Endothelial cell of umbilical vein (primary cell): ENCODE results near the gene ADCY9. TPM values are rescaled to one million over a fixed set of nuclear protein-coding genes. Genes with fewer than 3 reads are reported as not detected.

Source experiments
- BruUV-seq: library from RNA; stranded (reverse); fragments of 400-500 nt; replicated peaks from 2 replicates; lab custom pipeline; 2021; lab: Mats Ljungman, UMichigan
- CTCF ChIA-PET: fragments of 300-600, 350-600 bp; sonication (Branson Sonifier 250); formaldehyde crosslinking; loops from one replicate; lab custom pipeline; 2021; ENCODE audit warnings: antibody characterized with exemption, inconsistent platforms; lab: Charles Lee
- POLR2A ChIA-PET: fragments of 300-600, 350-600 bp; sonication (Branson Sonifier 250); formaldehyde crosslinking; loops from one replicate; lab custom pipeline; 2021; ENCODE audit warnings: antibody characterized with exemption, inconsistent platforms; lab: Charles Lee
- DNase-seq: peaks from one replicate; pipeline ENCODE4 v3.0.0-alpha.2; 2011; ENCODE audit warnings: low read depth, low spot score
- FAIRE-seq: peaks from 2 replicates; lab custom pipeline; 2011; peaks lifted over from hg19 to GRCh38; lab: Jason Lieb, UNC
- H2AFZ ChIP-seq: 2 replicates; pipeline ENCODE4 v1.6.0; 2012; ENCODE audit warnings: low read depth, low read length, control low read depth, inconsistent platforms
- H3K27ac ChIP-seq: 2 replicates; pipeline ENCODE4 v1.5.1; 2011; ENCODE audit warnings: low read depth, mild to moderate bottlenecking, control low read depth, low read length, moderate library complexity; ENCODE audit not compliant: insufficient read depth
- H3K27me3 ChIP-seq, 2 experiments: 2 replicates each; pipeline versions ENCODE4 v1.6.0 to v1.6.1; 2011; ENCODE audit warnings: low read length in 2 of 2, mixed read lengths in 1 of 2; ENCODE audit not compliant: control insufficient read depth in 2 of 2, insufficient read depth in 2 of 2
- H3K36me3 ChIP-seq, 2 experiments: 2 replicates in 1 of 2; 3 replicates in 1 of 2; pipeline ENCODE4 v1.5.1; 2011; ENCODE audit warnings: low read length in 2 of 2, mild to moderate bottlenecking in 1 of 2, moderate library complexity in 1 of 2; ENCODE audit not compliant: control insufficient read depth in 2 of 2, insufficient read depth in 2 of 2; ENCODE audit errors: extremely low read depth in 1 of 2
- H3K4me1 ChIP-seq: 3 replicates; pipeline ENCODE4 v1.5.1; 2011; ENCODE audit warnings: mild to moderate bottlenecking, low read length; ENCODE audit not compliant: control insufficient read depth, insufficient read depth; ENCODE audit errors: extremely low read depth
- H3K4me2 ChIP-seq: 2 replicates; pipeline ENCODE4 v1.6.1; 2011; ENCODE audit warnings: low read length, control low read depth, mixed read lengths; ENCODE audit not compliant: insufficient read depth
- H3K4me3 ChIP-seq, 3 experiments: fragments of 200-600 bp in 1 of 3; sonication (generic), shearing (Covaris generic) in 1 of 3; replicated peaks in 1 of 3; 2 replicates each; pipeline ENCODE4 v1.5.1; 2011 to 2016; ENCODE audit warnings: control low read depth in 3 of 3, low read length in 3 of 3, mild to moderate bottlenecking in 2 of 3, inconsistent platforms in 1 of 3, low read depth in 1 of 3, moderate library complexity in 1 of 3; ENCODE audit not compliant: insufficient read depth in 1 of 3
- H3K79me2 ChIP-seq: 2 replicates; pipeline ENCODE4 v1.6.0; 2012; ENCODE audit warnings: low read length, inconsistent platforms; ENCODE audit not compliant: control insufficient read depth, insufficient read depth
- H3K9ac ChIP-seq: replicated peaks from 2 replicates; pipeline ENCODE3; 2011; ENCODE audit warnings: low read length, control low read depth; ENCODE audit not compliant: insufficient read depth; ENCODE audit errors: extremely low read depth
- H3K9me1 ChIP-seq: replicated peaks from 3 replicates; pipeline ENCODE4 v1.6.0; 2011; ENCODE audit warnings: mild to moderate bottlenecking, low read length; ENCODE audit not compliant: control insufficient read depth, insufficient read depth; ENCODE audit errors: extremely low read depth
- H3K9me3 ChIP-seq: replicated peaks from 2 replicates; pipeline ENCODE4 v1.5.1; 2012; ENCODE audit warnings: low read length, inconsistent platforms; ENCODE audit not compliant: control insufficient read depth, insufficient read depth
- H4K20me1 ChIP-seq: replicated peaks from 2 replicates; pipeline ENCODE3; 2011; ENCODE audit warnings: mild to moderate bottlenecking, low read length; ENCODE audit not compliant: control insufficient read depth, insufficient read depth; ENCODE audit errors: extremely low read depth
- EZH2 ChIP-seq: IDR thresholded peaks from 2 replicates; pipeline ENCODE4 v1.6.1; 2012; ENCODE audit warnings: borderline replicate concordance, low read depth, mild to moderate bottlenecking, moderate library complexity, low read length, inconsistent platforms; ENCODE audit not compliant: severe bottlenecking
- FOS ChIP-seq: IDR thresholded peaks from 2 replicates; pipeline ENCODE4 v1.6.1; 2011; ENCODE audit warnings: mild to moderate bottlenecking, low read length, moderate library complexity, borderline replicate concordance; ENCODE audit not compliant: insufficient read depth
- GATA2 ChIP-seq: IDR thresholded peaks from 2 replicates; pipeline ENCODE4 v1.7.0; 2011; ENCODE audit warnings: low read depth, mild to moderate bottlenecking, moderate library complexity, mixed read lengths, low read length; ENCODE audit not compliant: insufficient read length, insufficient read depth
- JUN ChIP-seq: IDR thresholded peaks from 2 replicates; pipeline ENCODE4 v1.6.1; 2011; ENCODE audit warnings: borderline replicate concordance, low read depth; ENCODE audit not compliant: insufficient read length, insufficient read depth
- MYC ChIP-seq: IDR thresholded peaks from one replicate; pipeline ENCODE4 v1.6.1; 2011; ENCODE audit warnings: mild to moderate bottlenecking, low read depth, low read length
- POLR2A ChIP-seq: IDR thresholded peaks from 2 replicates; pipeline ENCODE4 v1.6.1; 2012; ENCODE audit warnings: low read depth, mild to moderate bottlenecking, control low read depth, low read length
- POLR2AphosphoS5 ChIP-seq: IDR thresholded peaks from 2 replicates; pipeline ENCODE4 v1.6.1; 2012; ENCODE audit warnings: low read depth, mild to moderate bottlenecking, control low read depth, low read length, moderate library complexity; ENCODE audit not compliant: insufficient read depth
- dilution Hi-C: fragments of 300-500 bp; cut with MboI; formaldehyde crosslinking; loops from one replicate; pipeline ENCODE4 v1.15.0; 2019; ENCODE audit warnings: low sequenced_read_pairs; ENCODE audit not compliant: extremely low pct_ligation_motif_present
- intact Hi-C: fragments of 100-400 bp; cut with micrococcal nuclease; formaldehyde crosslinking; loops from one replicate; pipeline ENCODE4 v1.10.0; 2022
- polyA plus RNA-seq, 4 experiments: library from polyadenylated mRNA; depleted of rRNA in 3 of 4; stranded (reverse) in 3 of 4; unstranded in 1 of 4; fragments of >200 nt; gene quantifications; 2 replicates each; pipeline versions ENCODE4 v1.2.1 to v1.2.3, GENCODE V29; 2011 to 2012; ENCODE audit warnings: missing spikeins in 1 of 4
- total RNA-seq: library from RNA; stranded (reverse); gene quantifications from 2 replicates; pipeline ENCODE4 v1.2.3, GENCODE V29; 2021
- TF ChIP-seq, protein P1 (sequence below): IDR thresholded peaks from 2 replicates; pipeline ENCODE4 v1.6.1; 2011; ENCODE audit not compliant: insufficient read depth, insufficient read length
- TF ChIP-seq, protein P2 (sequence below), 2 donors: IDR thresholded peaks; 1 replicate in 1 of 2; 2 replicates in 1 of 2; pipeline ENCODE4 v1.5.1; 2011; ENCODE audit warnings: low read length in 2 of 2, mild to moderate bottlenecking in 2 of 2, moderate library complexity in 2 of 2, control low read depth in 1 of 2, inconsistent platforms in 1 of 2, low read depth in 1 of 2; ENCODE audit not compliant: insufficient read depth in 1 of 2; ENCODE audit errors: extremely low read depth in 1 of 2

ADCY9 gene
- total and polyA plus RNA-seq, 2 donors (not counting 3 experiments of a cell fraction or from before 2014, with no cell fraction given) = 6.8 to 14.0 TPM

DNA sequence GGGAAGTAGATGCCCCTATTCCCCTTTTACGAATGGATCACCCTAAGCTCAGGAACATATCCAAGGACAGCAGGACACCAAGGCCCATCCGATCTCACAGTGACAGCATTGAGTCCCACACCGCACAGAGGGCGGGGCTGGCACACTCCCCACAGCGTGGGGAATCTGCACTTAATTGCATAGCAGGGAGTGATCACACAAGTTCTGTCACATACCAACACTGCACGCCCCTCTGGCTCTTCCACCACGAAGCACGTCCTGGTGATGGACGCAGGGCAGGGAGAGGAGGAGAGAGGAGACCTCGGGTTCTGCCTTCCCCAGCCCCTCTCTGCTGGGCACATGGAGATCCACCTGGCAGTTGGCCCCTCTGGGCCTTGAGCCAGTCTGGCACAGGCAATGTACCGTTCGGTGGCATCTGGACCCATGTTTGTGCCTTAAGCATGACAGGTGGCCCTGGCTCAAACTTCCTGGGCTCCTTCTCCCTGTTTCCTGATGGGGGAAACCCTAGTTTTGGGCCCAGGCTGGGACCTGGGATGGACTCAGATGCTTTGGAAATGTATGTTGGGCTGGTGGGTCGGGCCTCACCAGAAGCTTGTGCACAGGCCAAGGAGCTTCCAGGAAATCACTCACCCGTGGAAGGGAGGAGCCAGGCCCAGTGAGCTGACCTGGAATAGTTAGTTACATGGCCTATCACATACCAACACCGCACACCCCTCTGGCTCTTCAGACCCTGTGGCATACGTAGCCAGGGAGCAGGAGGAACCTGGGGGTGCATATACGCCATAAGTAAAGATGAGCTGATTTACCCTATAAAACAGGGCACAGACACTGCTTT is 200.6 kb downstream of the ADCY9 start:
- H3K4me3 ChIP-seq = no peak overlapping the region
- H3K4me2 ChIP-seq = no peak overlapping the region
- H3K27me3 ChIP-seq = no peaks in the 10 kb centered on the region
- ChIA-PET POLR2A (interaction anchor here (0.6 kb wide), 1 partner anchor 9 kb away, joined by 3 read pairs; no protein-coding TSS in a partner anchor), CTCF (no interaction called here)
- no peaks in the 10 kb centered on the region for H3K9me1 ChIP-seq
- no peaks in the 10 kb centered on the region for H3K79me2 ChIP-seq
- H3K9ac ChIP-seq = no peak overlapping the region
- H2AFZ ChIP-seq = no peak overlapping the region
- no peak for FAIRE-seq
- no peaks in the 10 kb centered on the region for H3K9me3 ChIP-seq
- no peak for TF ChIP-seq POLR2AphosphoS5
- TF ChIP-seq EZH2 = no peak
- TF ChIP-seq MYC = no peak
- TF ChIP-seq GATA2 = no peak
- TF ChIP-seq, protein P1, sequence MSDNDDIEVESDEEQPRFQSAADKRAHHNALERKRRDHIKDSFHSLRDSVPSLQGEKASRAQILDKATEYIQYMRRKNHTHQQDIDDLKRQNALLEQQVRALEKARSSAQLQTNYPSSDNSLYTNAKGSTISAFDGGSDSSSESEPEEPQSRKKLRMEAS = no peak
- H3K4me1 ChIP-seq = no peaks in the 10 kb centered on the region
- dilution Hi-C loops = no loop called here
- no peak for DNase-seq
- no peak overlapping the region for H3K27ac ChIP-seq
- intact Hi-C loops = no loop called here
- H3K36me3 ChIP-seq = no peaks in the 10 kb centered on the region
- H4K20me1 ChIP-seq = no peaks in the 10 kb centered on the region
- no TSS peak for BruUV-seq

DNA sequence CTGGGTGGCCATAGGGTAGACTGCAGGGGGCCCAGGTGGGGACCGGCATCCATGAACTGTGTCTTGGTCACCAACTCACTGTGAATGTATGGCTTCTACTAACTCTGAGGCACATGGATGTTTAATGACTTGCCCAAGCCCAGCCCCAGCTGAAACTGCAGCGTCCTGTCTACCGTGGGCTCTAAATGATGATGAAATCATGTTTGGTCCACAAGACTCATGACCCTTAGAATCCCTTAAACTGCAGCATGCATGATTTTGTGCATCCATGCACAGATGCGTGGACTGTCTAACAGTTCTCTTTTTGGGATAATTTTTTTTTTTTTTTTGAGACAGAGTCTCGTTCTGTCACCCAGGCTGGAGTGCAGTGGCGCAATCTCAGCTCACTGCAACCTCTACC is 203.3 kb downstream of the ADCY9 start:
- Histone ChIP-seq H3K4me2 (no peak overlapping the region), H3K9ac (no peak overlapping the region), H3K27me3 (no peaks in the 10 kb centered on the region), H3K4me1 (no peaks in the 10 kb centered on the region), H3K79me2 (no peaks in the 10 kb centered on the region), H3K9me1 (no peaks in the 10 kb centered on the region), H2AFZ (no peak overlapping the region), H4K20me1 (no peaks in the 10 kb centered on the region), H3K9me3 (no peaks in the 10 kb centered on the region), H3K4me3 (no peak overlapping the region), H3K36me3 (no peaks in the 10 kb centered on the region), H3K27ac (no peak overlapping the region)
- ChIA-PET POLR2A (no interaction called here), CTCF (no interaction called here)
- BruUV-seq = no TSS peak
- no peak for FAIRE-seq
- no peak for DNase-seq
- dilution Hi-C loops (no loop called here), intact Hi-C loops (no loop called here)
- TF ChIP-seq FOS (no peak), JUN (no peak), GATA2 (no peak), POLR2AphosphoS5 (no peak), MYC (no peak), POLR2A (no peak)
- TF ChIP-seq, protein P2, sequence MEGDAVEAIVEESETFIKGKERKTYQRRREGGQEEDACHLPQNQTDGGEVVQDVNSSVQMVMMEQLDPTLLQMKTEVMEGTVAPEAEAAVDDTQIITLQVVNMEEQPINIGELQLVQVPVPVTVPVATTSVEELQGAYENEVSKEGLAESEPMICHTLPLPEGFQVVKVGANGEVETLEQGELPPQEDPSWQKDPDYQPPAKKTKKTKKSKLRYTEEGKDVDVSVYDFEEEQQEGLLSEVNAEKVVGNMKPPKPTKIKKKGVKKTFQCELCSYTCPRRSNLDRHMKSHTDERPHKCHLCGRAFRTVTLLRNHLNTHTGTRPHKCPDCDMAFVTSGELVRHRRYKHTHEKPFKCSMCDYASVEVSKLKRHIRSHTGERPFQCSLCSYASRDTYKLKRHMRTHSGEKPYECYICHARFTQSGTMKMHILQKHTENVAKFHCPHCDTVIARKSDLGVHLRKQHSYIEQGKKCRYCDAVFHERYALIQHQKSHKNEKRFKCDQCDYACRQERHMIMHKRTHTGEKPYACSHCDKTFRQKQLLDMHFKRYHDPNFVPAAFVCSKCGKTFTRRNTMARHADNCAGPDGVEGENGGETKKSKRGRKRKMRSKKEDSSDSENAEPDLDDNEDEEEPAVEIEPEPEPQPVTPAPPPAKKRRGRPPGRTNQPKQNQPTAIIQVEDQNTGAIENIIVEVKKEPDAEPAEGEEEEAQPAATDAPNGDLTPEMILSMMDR (IDR thresholded peaks at IDR 0.05; ENCODE audit: extremely low read depth in 1 of 2, insufficient read depth in 1 of 2, low read depth in 1 of 2, low read length in 2 of 2) = no peak
- TF ChIP-seq, protein P1 = no peak
